ENCODE measurements around the gene RAD51B.
"Not testable (repeated sequence)": the region's sequence is repeated elsewhere in the genome, so short reads cannot be mapped to it uniquely, and the experiment has no call there.

The RAD51B gene

GRCh38 chr14:68085742-68086141, 266.2 kb downstream of the RAD51B start:
- no peak for DNase-seq

DNA sequence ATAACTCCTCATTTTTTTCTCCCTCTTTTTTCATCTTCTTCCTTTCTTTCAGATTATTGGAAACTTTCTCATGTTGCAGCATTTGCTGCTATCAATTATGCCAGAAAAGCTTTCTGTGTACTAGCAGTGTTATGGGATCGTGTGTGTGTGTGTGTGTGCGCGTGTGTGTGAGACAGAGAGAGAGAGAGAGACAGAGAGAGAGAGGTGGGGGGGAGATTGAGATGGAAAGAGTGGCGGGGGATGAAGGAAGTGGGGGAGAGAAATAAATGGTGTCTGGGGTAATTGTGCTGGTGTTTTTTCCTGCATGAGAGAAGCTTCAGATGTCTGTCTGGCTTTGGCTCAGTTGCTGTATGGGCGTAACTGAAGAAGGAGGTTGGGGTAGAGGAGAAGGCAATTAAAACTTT, 268.9 kb downstream of the RAD51B start:
- peak; percentile 67 for DNase-seq

DNA sequence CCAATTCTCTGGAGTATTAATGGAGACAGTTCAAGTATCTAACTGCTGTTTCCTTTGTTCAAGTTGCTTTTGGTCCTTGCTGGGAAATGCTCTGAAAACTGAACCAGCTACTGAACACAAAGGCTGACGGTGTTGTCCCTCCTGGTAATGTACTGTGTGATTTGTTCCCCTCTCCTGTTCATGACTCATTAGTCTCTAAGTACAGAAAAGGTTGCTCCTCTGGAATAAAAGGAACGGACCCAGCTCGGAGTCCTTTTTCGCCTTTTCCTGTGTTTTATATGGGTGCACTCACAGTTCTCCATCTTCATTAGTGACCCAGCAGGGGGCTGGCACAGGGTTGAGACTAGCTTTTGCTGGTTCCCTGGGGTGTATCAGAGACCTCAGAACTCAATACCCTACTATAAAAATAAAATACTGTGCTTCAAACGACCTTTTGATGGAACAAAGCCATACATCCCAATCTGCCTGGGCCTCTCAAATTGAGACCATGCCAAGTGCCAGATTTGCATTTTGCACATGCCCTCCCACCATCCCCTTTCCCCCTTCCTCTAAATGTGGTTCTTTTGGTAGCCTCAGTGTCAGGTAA, 269.7 kb downstream of the RAD51B start:
- peak; percentile 98 for DNase-seq

GRCh38 chr14:68094158-68094557, 274.6 kb downstream of the RAD51B start:
- no peak for DNase-seq

DNA sequence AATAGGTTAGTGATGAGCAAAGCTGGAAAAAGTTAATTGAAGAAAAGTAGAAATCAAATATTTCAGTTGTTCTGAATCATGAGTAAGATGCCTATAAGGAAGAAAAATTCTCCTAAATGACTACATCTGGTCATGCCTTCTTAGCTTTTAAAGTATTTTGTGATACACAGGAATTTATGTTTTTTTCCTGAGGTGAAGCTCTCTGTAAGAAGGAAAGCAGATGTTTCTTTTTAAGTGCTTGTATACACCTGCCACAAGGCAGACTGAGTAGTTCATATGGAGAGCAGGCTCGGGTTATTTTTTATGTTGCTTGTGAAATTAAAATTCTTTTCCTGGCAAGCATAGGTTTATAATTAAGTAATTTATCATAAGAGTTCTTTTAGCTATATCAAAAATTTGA, 275.2 kb downstream of the RAD51B start:
- DNase-seq: no peak

DNA sequence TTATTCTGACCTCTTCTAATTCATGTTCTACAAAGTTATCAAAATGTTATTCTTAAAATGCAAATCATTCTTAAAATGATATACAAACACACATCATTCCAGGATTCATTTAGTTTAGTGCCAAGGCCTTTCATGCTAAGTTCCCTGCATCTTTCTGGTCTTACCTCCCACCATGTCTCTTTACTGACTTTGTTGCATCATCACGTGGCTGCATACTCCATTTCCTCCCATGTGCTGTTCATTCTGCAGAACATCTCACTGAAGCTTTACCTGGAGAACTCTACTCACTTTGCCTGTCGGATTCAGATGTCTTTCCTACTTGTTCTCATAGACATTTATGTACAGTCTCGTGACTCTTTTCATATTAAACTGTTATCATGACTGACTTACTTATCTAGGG, 278.1 kb downstream of the RAD51B start:
- no peak for DNase-seq

- no peak for DNase-seq
These were observed 279.3 kb downstream of the RAD51B start for GRCh38 chr14:68098834-68099233.

GRCh38 chr14:68099495-68100045, 280.0 kb downstream of the RAD51B start:
- no peak for DNase-seq

DNA sequence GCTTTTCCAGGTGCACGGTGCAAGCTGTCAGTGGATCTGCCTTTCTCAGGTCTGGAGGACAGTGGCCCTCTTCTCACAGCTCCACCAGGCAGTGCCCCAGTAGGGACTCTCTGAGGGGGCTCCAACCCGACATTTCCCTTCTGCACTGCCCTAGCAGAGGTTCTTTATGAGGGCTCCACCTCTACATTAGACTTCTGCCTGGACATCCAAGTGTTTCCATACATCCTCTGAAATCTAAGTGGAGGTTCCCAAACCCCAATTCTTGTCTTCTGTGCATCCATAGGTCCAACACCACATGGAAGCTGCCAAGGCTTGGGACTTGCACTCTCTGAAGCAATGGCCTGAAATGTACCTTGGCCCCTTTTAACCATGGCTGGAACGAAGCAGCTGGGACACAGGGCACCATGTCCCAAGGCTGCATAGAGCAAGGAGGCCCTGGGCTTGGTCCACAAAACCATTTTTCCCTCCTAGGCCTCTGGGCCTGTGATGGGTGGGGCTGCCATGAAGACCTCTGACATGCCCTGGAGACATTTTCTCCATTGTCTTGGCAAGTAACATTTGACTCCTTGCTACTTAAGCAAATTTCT, 282.2 kb downstream of the RAD51B start:
- DNase-seq: not testable (repeated sequence)

- no peak for DNase-seq
These were observed 284.3 kb downstream of the RAD51B start for GRCh38 chr14:68103853-68104252.

DNA sequence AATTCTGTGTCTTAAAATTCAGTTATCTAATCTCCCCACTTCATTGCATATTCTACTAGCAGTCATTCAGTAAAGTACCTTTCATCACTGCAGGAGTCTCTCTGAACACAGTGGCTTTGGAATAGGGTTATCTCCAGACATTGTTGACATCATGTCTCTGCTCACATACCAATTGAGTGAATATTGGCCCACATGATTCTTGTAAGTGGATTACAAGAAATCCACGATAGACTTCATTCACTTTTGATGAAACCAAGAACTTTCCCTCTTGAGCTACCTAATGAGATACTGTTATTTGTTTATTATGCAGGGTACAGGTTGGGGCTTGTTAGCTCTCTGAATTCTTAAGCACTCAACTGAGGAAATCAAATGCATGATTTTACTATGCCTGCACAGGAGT, 284.9 kb downstream of the RAD51B start:
- DNase-seq: no peak

DNA sequence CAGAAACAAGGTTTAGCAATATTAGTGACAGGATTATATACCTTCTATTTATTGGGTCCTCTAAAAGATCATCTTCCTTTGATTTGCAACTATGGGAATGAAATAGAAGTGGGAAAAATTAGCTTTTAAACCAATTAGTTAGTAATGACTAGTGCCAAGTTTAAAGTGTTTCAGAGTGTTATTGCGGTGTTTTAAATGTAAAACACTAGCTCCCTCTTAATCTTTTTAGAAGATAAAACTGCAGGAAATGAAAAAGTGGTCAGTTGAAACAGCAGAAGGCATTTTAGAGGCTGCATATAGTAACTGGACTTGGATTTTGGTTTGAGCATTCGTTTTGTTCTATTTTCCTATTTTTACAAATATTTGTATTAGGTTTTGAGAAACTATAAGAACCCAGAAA, 286.2 kb downstream of the RAD51B start:
- DNase-seq: no peak

GRCh38 chr14:68106456-68106855, 286.9 kb downstream of the RAD51B start:
- DNase-seq: no peak

DNA sequence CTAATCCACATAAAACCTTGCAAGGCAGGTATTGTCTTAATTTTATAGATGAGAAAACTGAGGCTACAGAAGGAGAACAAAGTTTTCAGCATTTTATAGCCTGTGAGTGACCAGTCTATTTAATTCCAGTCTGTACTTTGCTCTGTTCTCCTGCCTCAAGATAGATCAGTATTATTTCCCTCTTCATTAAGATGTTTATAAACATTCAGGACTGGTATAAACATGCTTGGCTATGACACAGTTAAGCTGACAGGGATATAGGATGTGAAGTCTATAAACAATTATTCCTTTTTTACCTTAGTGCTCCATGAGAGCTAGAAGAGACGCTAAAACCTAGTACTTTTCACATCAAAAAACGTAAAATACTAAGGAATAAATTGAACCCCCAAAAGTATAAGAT, 287.3 kb downstream of the RAD51B start:
- DNase-seq: no peak

DNA sequence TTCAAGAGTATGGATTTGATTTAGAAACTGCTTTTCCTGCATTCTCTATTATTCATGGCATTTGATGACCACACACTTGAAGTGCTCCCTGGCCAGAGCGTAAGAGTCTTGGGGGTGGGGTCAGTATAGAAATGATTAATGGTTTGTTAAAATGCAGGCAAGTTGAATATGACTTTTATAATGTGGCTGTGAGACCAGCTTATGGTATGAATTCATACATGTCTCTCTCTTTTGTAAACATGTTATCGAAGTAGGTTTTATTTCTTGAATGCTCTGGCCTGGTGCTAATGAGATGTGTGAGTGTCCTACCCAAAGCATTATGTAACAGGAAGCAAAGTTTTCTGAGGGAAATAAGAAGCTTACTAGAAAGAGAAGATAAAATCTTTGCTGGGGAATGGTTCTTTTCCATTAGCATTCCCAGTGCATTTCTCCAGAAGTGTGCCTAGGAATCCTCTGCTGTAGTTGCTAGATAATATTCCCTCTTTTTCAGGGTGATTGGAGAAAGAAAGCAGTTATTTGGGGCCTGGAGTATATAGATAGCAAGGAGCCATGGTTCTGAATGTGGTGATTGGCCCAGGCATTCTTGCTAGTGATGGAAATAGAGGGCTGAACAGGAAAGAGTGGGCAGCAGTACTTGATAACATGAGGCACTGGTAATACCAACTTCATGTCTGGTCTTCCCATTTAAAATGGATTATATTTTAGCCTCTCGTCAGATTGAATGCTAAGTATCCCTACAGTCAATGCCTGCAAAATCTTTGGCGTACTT, 289.7 kb downstream of the RAD51B start:
- no peak for DNase-seq

DNA sequence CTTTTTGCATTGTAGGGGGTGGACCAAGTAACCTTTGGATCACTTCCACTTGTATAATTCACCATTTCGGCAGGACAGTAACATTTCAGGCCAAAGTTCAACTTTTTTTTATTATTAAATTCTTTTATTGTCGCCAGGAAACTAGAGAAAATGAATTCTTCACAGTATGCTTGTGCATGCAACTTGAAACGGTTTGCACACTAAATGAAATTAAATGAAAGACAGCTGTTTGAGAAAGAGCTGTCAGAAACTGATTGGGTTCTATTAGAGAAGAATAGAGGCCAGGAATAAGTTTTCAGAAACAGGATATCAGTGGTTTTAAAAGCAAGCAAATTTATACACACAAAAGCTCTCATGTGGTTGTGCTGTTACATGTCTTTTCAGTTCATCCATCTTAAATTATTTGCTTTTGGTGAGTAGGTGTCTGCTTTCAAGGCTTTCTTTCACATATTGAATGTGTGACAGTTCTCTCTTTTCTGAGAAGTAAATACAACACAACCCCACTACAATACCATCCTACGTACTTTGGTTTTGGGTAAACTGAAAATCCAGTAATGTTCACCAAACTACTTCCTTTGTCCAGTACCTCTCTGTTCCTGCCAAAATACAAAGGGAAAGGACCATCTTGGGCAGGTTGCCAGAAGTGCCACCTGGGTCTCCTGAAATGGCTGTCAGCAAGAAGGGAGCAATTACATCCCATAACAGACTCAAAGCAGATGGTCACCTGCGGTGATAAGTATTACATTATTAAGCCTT, 291.7 kb downstream of the RAD51B start:
- no peak for DNase-seq

DNA sequence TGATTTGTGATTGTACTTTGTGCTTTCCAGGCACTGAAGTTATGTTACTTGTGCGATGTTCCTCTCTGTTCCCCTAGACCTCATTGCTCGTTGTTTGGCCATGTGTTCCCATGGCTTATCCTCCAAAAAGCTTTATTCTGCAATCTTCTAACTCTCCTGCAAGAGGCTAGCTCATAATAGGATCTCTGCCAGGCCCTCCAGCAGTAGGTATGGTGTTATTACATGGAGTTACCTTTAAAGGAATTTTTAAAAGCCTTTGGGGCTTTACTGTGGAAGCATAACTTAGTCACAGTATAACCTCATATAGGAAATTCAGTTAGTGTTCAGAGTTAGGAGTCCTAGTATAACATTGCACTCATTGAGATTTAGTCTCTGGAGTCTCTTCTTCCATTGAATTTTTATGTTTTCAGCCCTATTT, 292.3 kb downstream of the RAD51B start:
- DNase-seq: no peak

GRCh38 chr14:68112442-68112841, 292.9 kb downstream of the RAD51B start:
- no peak for DNase-seq

- DNase-seq: no peak
These were observed 293.9 kb downstream of the RAD51B start for GRCh38 chr14:68113343-68113930.

DNA sequence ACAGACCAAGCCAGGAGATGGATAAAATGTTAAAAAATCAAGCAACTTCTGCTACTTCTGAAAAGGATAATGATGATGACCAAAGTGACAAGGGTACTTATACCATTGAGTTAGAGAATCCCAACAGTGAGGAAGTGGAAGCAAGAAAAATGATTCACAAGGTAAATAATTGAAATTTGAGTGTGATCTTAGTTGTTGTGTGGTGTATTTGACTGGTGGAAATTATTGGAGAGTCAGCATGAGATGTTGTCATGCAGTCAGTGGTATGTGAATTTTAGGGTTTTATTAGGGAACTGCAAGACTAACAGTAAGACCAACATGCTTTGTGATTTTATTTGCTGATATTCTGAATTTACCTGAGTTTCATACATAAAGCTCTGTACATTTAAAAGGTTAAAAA, 296.4 kb downstream of the RAD51B start:
- not testable (repeated sequence) for DNase-seq

DNA sequence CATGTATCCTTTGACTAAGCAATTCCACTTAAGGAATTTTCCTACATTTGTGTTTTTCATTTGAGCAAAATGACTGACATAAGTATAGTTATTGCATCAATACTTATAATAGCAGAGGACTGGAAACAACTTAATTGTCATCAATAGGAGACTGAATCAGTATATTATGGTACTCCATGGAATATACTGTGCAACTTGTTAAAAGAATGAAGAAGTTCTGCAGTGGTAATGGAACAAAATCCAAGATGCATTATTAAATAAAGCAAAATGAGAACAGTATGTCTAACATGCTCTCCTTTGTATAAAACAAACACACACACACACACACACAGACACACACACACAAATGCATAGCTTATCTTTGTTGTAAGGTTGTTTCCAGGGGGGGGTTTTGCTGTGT, 303.1 kb downstream of the RAD51B start:
- no peak for DNase-seq

- no peak for DNase-seq
These were observed 304.5 kb downstream of the RAD51B start for GRCh38 chr14:68124050-68124449.
